GM12892 (cell line): ENCODE measurements around the gene CAMSAP2.

ENCODE experiments used
- POLR2A ChIP-seq: IDR thresholded peaks from 2 replicates; pipeline ENCODE4 v1.6.1; 2011; ENCODE audit warnings: low read depth, low read length, control low read depth
- POLR2AphosphoS5 ChIP-seq: IDR thresholded peaks from 2 replicates; pipeline ENCODE4 v1.6.1; 2011; ENCODE audit warnings: low read depth, low read length, control low read depth
- TAF1 ChIP-seq: IDR thresholded peaks from 2 replicates; pipeline ENCODE4 v1.6.1; 2011; ENCODE audit warnings: low read depth, mild to moderate bottlenecking, control low read depth, low read length, borderline replicate concordance

- no peak for TF ChIP-seq POLR2A
- no peak for TF ChIP-seq POLR2AphosphoS5
- no peak for TF ChIP-seq TAF1
Measured at GRCh38 chr1:200710166-200710565, 28.5 kb upstream of the CAMSAP2 start.
